A549 (cell line): ENCODE measurements around the gene DRP2. TPM values are rescaled to one million over a fixed set of nuclear protein-coding genes. Genes with fewer than 3 reads are reported as not detected.

Source experiments
- ATAC-seq, 2 experiments: fragments of 200-7000 bp in 1 of 2; fragments of >200 bp in 1 of 2; cut with Nextera tagmentation in 1 of 2; cut with Tn5 transposase in 1 of 2; 3 replicates each; pipeline versions ENCODE4 v1.8.0 to v1.9.1; 2018 to 2020; ENCODE audit warnings: mild to moderate bottlenecking in 1 of 2, moderate library complexity in 1 of 2
- CTCF ChIA-PET: fragments of 300-600 bp; sonication (Branson Sonifier 250); formaldehyde crosslinking; extraction: SDS; loops from one replicate; lab custom pipeline; 2021; ENCODE audit warnings: antibody characterized with exemption, inconsistent platforms; lab: Yijun Ruan, JAX
- POLR2A ChIA-PET: fragments of 350-600 bp; formaldehyde crosslinking; extraction: SDS; loops from one replicate; lab custom pipeline; 2021; ENCODE audit warnings: antibody characterized with exemption, inconsistent platforms; lab: Yijun Ruan, JAX
- DNase-seq, 2 experiments: peaks; one replicate each; pipeline versions ENCODE4 v3.0.0 to v3.0.0-alpha.2; 2011 to 2016; ENCODE audit warnings: low read depth in 1 of 2, low spot score in 1 of 2
- FAIRE-seq: peaks from 2 replicates; lab custom pipeline; 2011; peaks lifted over from hg19 to GRCh38; lab: Jason Lieb, UNC
- H3K27ac ChIP-seq, 2 experiments: fragments of >200 bp; sonication (Bioruptor Twin); formaldehyde crosslinking; 3 replicates each; pipeline ENCODE4 v1.5.1; 2016 to 2017
- H3K4me1 ChIP-seq: fragments of >200 bp; sonication (Bioruptor Twin); formaldehyde crosslinking; 3 replicates; pipeline ENCODE4 v1.6.1; 2016
- H3K4me2 ChIP-seq: fragments of >200 bp; sonication (Bioruptor Twin); formaldehyde crosslinking; 3 replicates; pipeline ENCODE4 v1.6.1; 2016
- H3K4me3 ChIP-seq: fragments of >200 bp; sonication (Bioruptor Twin); formaldehyde crosslinking; 3 replicates; pipeline ENCODE4 v1.5.1; 2016
- H3K9me3 ChIP-seq: fragments of >200 bp; sonication (Bioruptor Twin); formaldehyde crosslinking; 3 replicates; pipeline ENCODE4 v1.6.1; 2016
- ATOH8 ChIP-seq: fragments of 250-450 bp; sonication (Bioruptor Pico); IDR thresholded peaks from 2 replicates; pipeline ENCODE4 v1.5.0; 2020; ENCODE audit warnings: low read depth, mild to moderate bottlenecking, moderate library complexity
- CBX8 ChIP-seq: fragments of 200-600 bp; sonication (generic); IDR thresholded peaks from 2 replicates; pipeline ENCODE4 v1.6.1; 2016
- CTCF ChIP-seq: fragments of >200 bp; sonication (Bioruptor Twin); formaldehyde crosslinking; IDR thresholded peaks from 3 replicates; pipeline ENCODE4 v1.5.1; 2016
- EHF ChIP-seq: fragments of 250-450 bp; sonication (Bioruptor Pico); IDR thresholded peaks from 2 replicates; pipeline ENCODE4 v1.5.0; 2020; ENCODE audit warnings: mild to moderate bottlenecking
- ELK1 ChIP-seq: fragments of 150-350 bp; IDR thresholded peaks from 2 replicates; pipeline ENCODE4 v1.6.1; 2014; ENCODE audit warnings: low read depth, mild to moderate bottlenecking, low read length
- HEYL ChIP-seq: fragments of 250-450 bp; sonication (Bioruptor Pico); IDR thresholded peaks from 2 replicates; pipeline ENCODE4 v1.8.0; 2021; ENCODE audit warnings: mild to moderate bottlenecking, moderate library complexity
- HMGXB4 ChIP-seq: fragments of 250-450 bp; sonication (Bioruptor Pico); IDR thresholded peaks from 2 replicates; pipeline ENCODE4 v1.5.0; 2021; ENCODE audit warnings: mild to moderate bottlenecking, moderate library complexity, borderline replicate concordance
- HOXA7 ChIP-seq: fragments of 250-450 bp; sonication (Bioruptor Pico); IDR thresholded peaks from 2 replicates; pipeline ENCODE4 v1.5.0; 2020; ENCODE audit warnings: mild to moderate bottlenecking, moderate library complexity
- HOXB5 ChIP-seq: fragments of 250-450 bp; sonication (Bioruptor Pico); IDR thresholded peaks from 2 replicates; pipeline ENCODE4 v1.5.0; 2020; ENCODE audit warnings: mild to moderate bottlenecking, moderate library complexity
- MAX ChIP-seq: IDR thresholded peaks from 2 replicates; pipeline ENCODE4 v1.6.1; 2012
- MAZ ChIP-seq: fragments of 150-350 bp; IDR thresholded peaks from 2 replicates; pipeline ENCODE4 v1.6.1; 2014; ENCODE audit warnings: antibody characterized with exemption, low read depth, low read length, borderline replicate concordance
- PHF8 ChIP-seq: fragments of 200-600 bp; sonication (generic); IDR thresholded peaks from 2 replicates; pipeline ENCODE4 v1.6.1; 2016; ENCODE audit warnings: low read depth, mild to moderate bottlenecking, antibody characterized with exemption, moderate library complexity, borderline replicate concordance
- RARB ChIP-seq: fragments of 250-450 bp; sonication (Bioruptor Pico); IDR thresholded peaks from 2 replicates; pipeline ENCODE4 v1.8.0; 2021; ENCODE audit warnings: mild to moderate bottlenecking, moderate library complexity
- RFX5 ChIP-seq: fragments of 450-650 bp; IDR thresholded peaks from 2 replicates; pipeline ENCODE4 v1.7.1; 2014; ENCODE audit warnings: antibody characterized with exemption, mild to moderate bottlenecking, moderate library complexity
- RNF2 ChIP-seq: fragments of 200-600 bp; sonication (generic); IDR thresholded peaks from 2 replicates; pipeline ENCODE4 v1.6.1; 2016; ENCODE audit warnings: low read depth, mild to moderate bottlenecking, antibody characterized with exemption, moderate library complexity, borderline replicate concordance
- SREBF2 ChIP-seq: fragments of 450-650 bp; IDR thresholded peaks from 2 replicates; pipeline ENCODE4 v1.6.1; 2014; ENCODE audit warnings: mild to moderate bottlenecking, moderate library complexity
- ZSCAN20 ChIP-seq: fragments of 250-450 bp; sonication (Bioruptor Pico); IDR thresholded peaks from 2 replicates; pipeline ENCODE4 v1.8.0; 2022; ENCODE audit warnings: mild to moderate bottlenecking, moderate library complexity
- WGBS: methylation state at CpG from one replicate; pipeline ENCODE4 v1.1.6; 2017; ENCODE audit errors: missing lambda C conversion rate; 5-methylcytosine and 5-hydroxymethylcytosine counted together
- polyA minus RNA-seq: library from RNA; depleted of rRNA, polyadenylated mRNA; stranded (reverse); fragments of >200 nt; gene quantifications from 2 replicates; pipeline ENCODE4 v1.2.3, GENCODE V29; 2011; rRNA and poly(A)+ RNA removed
- polyA plus RNA-seq, 4 experiments: library from polyadenylated mRNA; depleted of rRNA in 3 of 4; stranded (reverse); fragments of >200 nt; fragmentation: RNase III in 1 of 4; extraction: RNeasy Plus Mini Kit Qiagen cat#74134 plus additional on column Dnase treatment in 1 of 4; gene quantifications; 2 replicates in 3 of 4; 3 replicates in 1 of 4; pipeline ENCODE4 v1.2.3, GENCODE V29; 2011 to 2017

Gene DRP2
- 0.62 and 0.66 TPM in 2 replicates for polyA plus RNA-seq (2011; rRNA removed)
- polyA plus RNA-seq (2012; cell fraction: cytosol; rRNA removed) = 0.27 and 0.29 TPM in 2 replicates
- polyA plus RNA-seq (2012; cell fraction: nucleus; rRNA removed) = 1.1 and 1.8 TPM in 2 replicates
- polyA plus RNA-seq (2017; fragmentation: RNase III; extraction: RNeasy Plus Mini Kit Qiagen cat#74134 plus additional on column Dnase treatment) = 0.36 to 0.58 TPM (median 0.45 TPM) in 3 replicates
- 1.1 and 1.4 TPM in 2 replicates for polyA minus RNA-seq

- 83% methylated on average over 7 of the region's 7 CpGs for WGBS
- TF ChIP-seq ATOH8 (CRISPR knock-in tag) = no peak
- no peak for TF ChIP-seq MAZ
- TF ChIP-seq ELK1 = no peak
- no peak for TF ChIP-seq RFX5
- TF ChIP-seq EHF = no peak
- no peak for TF ChIP-seq MAX
- no peak for TF ChIP-seq HOXA7
- no peak for TF ChIP-seq PHF8
- CTCF ChIA-PET = interaction anchor here (0.5 to 1.3 kb wide), 2 partner anchors 14 to 170 kb away, joined by 3 to 4 read pairs; no protein-coding TSS in a partner anchor
- FAIRE-seq (no peak), DNase-seq (peak in 1 of 2 experiments; percentile 4), ATAC-seq (no peak)
- Histone ChIP-seq H3K9me3 (no peaks in the 10 kb centered on the region), H3K4me1 (no peaks in the 10 kb centered on the region), H3K4me2 (no peak within 1 kb of the TSS), H3K4me3 (no peak within 1 kb of the TSS), H3K27ac (no peak within 1 kb of the TSS)
- POLR2A ChIA-PET = no interaction called here
Measured at GRCh38 chrX:101219116-101219863, at the start of gene DRP2. DRP2 (plus strand) TSS chrX:101219786; CDS start chrX:101231648, 11,862 bp downstream.

- 73% methylated on average over 4 of the region's 4 CpGs for whole genome bisulfite sequencing
- Histone ChIP-seq H3K27ac (no peak overlapping the region), H3K9me3 (no peaks in the 10 kb centered on the region), H3K4me3 (no peak overlapping the region), H3K4me1 (no peaks in the 10 kb centered on the region), H3K4me2 (no peak overlapping the region)
- ChIA-PET POLR2A (no interaction called here), CTCF (no interaction called here)
- ATAC-seq (no peak), FAIRE-seq (peak; percentile 86), DNase-seq (no peak)
- TF ChIP-seq RNF2 (no peak), ZSCAN20 (CRISPR knock-in tag) (no peak), RFX5 (no peak), RARB (CRISPR knock-in tag) (no peak), SREBF2 (no peak), HOXB5 (no peak), MAZ (no peak), CBX8 (no peak), HOXA7 (no peak), HMGXB4 (no peak), EHF (no peak), CTCF (no peak), HEYL (no peak)
Measured at GRCh38 chrX:101171883-101172400, 47.6 kb upstream of the DRP2 start.
